H1 (cell line): ENCODE data around the gene PEX14. TPM values are rescaled to one million over a fixed set of nuclear protein-coding genes. Genes with fewer than 3 reads are reported as not detected.

Experiments used
- CTCF ChIA-PET: fragments of 300-600 bp; sonication (Branson Sonifier 250); formaldehyde crosslinking; loops from one replicate; lab custom pipeline; 2021; ENCODE audit not compliant: partially characterized antibody; lab: Charles Lee
- POLR2A ChIA-PET: fragments of 300-600 bp; sonication (Branson Sonifier 250); formaldehyde crosslinking; loops from one replicate; lab custom pipeline; 2021; ENCODE audit warnings: inconsistent platforms; ENCODE audit not compliant: partially characterized antibody; lab: Charles Lee
- DNase-seq, 2 experiments: peaks; one replicate each; pipeline versions ENCODE4 v3.0.0 to v3.0.0-alpha.2; 2010 to 2022; ENCODE audit warnings: low spot score in 2 of 2, low read depth in 1 of 2, mixed read lengths in 1 of 2
- FAIRE-seq: peaks from 2 replicates; lab custom pipeline; 2011; peaks lifted over from hg19 to GRCh38; lab: Jason Lieb, UNC
- H2AFZ ChIP-seq: 2 replicates; pipeline ENCODE4 v1.8.1; 2012; ENCODE audit warnings: low read length, inconsistent platforms
- H2AK5ac ChIP-seq: 2 replicates; pipeline ENCODE4 v1.6.1; 2013; ENCODE audit warnings: low read depth, low read length
- H2BK120ac ChIP-seq: replicated peaks from 2 replicates; pipeline ENCODE3; 2013; ENCODE audit warnings: low read depth, low read length, inconsistent platforms
- H2BK12ac ChIP-seq: 2 replicates; pipeline ENCODE4 v1.6.1; 2013; ENCODE audit warnings: low read depth, low read length
- H2BK15ac ChIP-seq: 2 replicates; pipeline ENCODE4 v1.6.1; 2013; ENCODE audit warnings: low read length
- H2BK20ac ChIP-seq: 2 replicates; pipeline ENCODE4 v1.6.1; 2013; ENCODE audit warnings: low read length
- H2BK5ac ChIP-seq: 2 replicates; pipeline ENCODE4 v1.6.1; 2013; ENCODE audit warnings: low read depth, low read length
- H3K14ac ChIP-seq: 2 replicates; pipeline ENCODE4 v1.6.1; 2013; ENCODE audit warnings: inconsistent platforms; ENCODE audit not compliant: insufficient read length
- H3K18ac ChIP-seq: 2 replicates; pipeline ENCODE4 v1.6.1; 2013; ENCODE audit warnings: low read length; ENCODE audit errors: extremely low read depth
- H3K23ac ChIP-seq: 2 replicates; pipeline ENCODE4 v1.6.1; 2013; ENCODE audit warnings: inconsistent platforms; ENCODE audit not compliant: insufficient read length
- H3K23me2 ChIP-seq: 2 replicates; pipeline ENCODE4 v1.6.1; 2013; ENCODE audit warnings: low read depth, low read length
- H3K27ac ChIP-seq: 2 replicates; pipeline ENCODE4 v1.6.1; 2011; ENCODE audit warnings: low read depth, low read length, inconsistent platforms
- H3K27me3 ChIP-seq, 4 experiments: replicated peaks in 1 of 4; 1 replicate in 1 of 4; 2 replicates in 3 of 4; pipeline versions ENCODE4 v1.6.1 to v1.8.1; 2011 to 2013; ENCODE audit warnings: low read length in 3 of 4, mild to moderate bottlenecking in 3 of 4, inconsistent platforms in 2 of 4, mixed read lengths in 2 of 4, moderate library complexity in 1 of 4; ENCODE audit not compliant: control insufficient read depth in 3 of 4, insufficient read depth in 3 of 4; ENCODE audit errors: extremely low read depth in 1 of 4
- H3K36me3 ChIP-seq, 4 experiments: 2 replicates each; pipeline versions ENCODE4 v1.6.1 to v1.8.1; 2011 to 2013; ENCODE audit warnings: mild to moderate bottlenecking in 4 of 4, low read length in 3 of 4, moderate library complexity in 2 of 4, control low read depth in 1 of 4, inconsistent platforms in 1 of 4; ENCODE audit not compliant: insufficient read depth in 4 of 4, control insufficient read depth in 2 of 4
- H3K4ac ChIP-seq: replicated peaks from 2 replicates; pipeline ENCODE3; 2013; ENCODE audit warnings: low read length, low read depth, mixed read lengths, inconsistent platforms; ENCODE audit not compliant: insufficient read length
- H3K4me1 ChIP-seq, 4 experiments: replicated peaks in 1 of 4; 1 replicate in 1 of 4; 2 replicates in 3 of 4; pipeline versions ENCODE4 v1.6.1 to v1.8.1; 2011 to 2013; ENCODE audit warnings: low read length in 3 of 4, inconsistent platforms in 2 of 4, mixed read lengths in 1 of 4; ENCODE audit not compliant: insufficient read depth in 4 of 4, control insufficient read depth in 3 of 4
- H3K4me2 ChIP-seq, 2 experiments: 2 replicates each; pipeline versions ENCODE4 v1.6.1 to v1.8.1; 2011 to 2013; ENCODE audit warnings: low read depth in 2 of 2, low read length in 2 of 2, control low read depth in 1 of 2, inconsistent platforms in 1 of 2, mild to moderate bottlenecking in 1 of 2; ENCODE audit not compliant: insufficient read depth in 1 of 2
- H3K4me3 ChIP-seq, 4 experiments: fragments of 200-600, 300-600 bp in 1 of 4; sonication (generic), shearing (Covaris generic), sonication (Bioruptor Twin) in 1 of 4; 2 replicates each; pipeline versions ENCODE4 v1.5.1 to v1.8.1; 2011 to 2016; ENCODE audit warnings: low read length in 4 of 4, low read depth in 3 of 4, control low read depth in 2 of 4, inconsistent platforms in 2 of 4, mild to moderate bottlenecking in 2 of 4, mixed read lengths in 1 of 4, moderate library complexity in 1 of 4; ENCODE audit not compliant: insufficient read depth in 2 of 4; ENCODE audit errors: extremely low read depth in 1 of 4
- H3K56ac ChIP-seq: replicated peaks from 2 replicates; pipeline ENCODE3; 2013; ENCODE audit warnings: low read depth, mild to moderate bottlenecking, mixed read lengths, low read length, inconsistent platforms; ENCODE audit not compliant: insufficient read length
- H3K79me1 ChIP-seq: 2 replicates; pipeline ENCODE4 v1.6.1; 2013; ENCODE audit warnings: low read depth, low read length, control low read depth
- H3K79me2 ChIP-seq, 2 experiments: 2 replicates each; pipeline versions ENCODE4 v1.6.1 to v1.8.1; 2012 to 2013; ENCODE audit warnings: low read length in 2 of 2, mild to moderate bottlenecking in 2 of 2, inconsistent platforms in 1 of 2; ENCODE audit not compliant: insufficient read depth in 2 of 2, control insufficient read depth in 1 of 2
- H3K9ac ChIP-seq, 4 experiments: replicated peaks in 1 of 4; 1 replicate in 1 of 4; 2 replicates in 3 of 4; pipeline versions ENCODE4 v1.6.1 to v1.8.1; 2011 to 2013; ENCODE audit warnings: low read depth in 3 of 4, low read length in 3 of 4, control low read depth in 2 of 4, mild to moderate bottlenecking in 2 of 4, moderate library complexity in 2 of 4, inconsistent platforms in 1 of 4; ENCODE audit errors: extremely low read depth in 1 of 4
- H3K9me3 ChIP-seq, 2 experiments: 2 replicates each; pipeline versions ENCODE4 v1.6.1 to v1.8.1; 2012 to 2013; ENCODE audit warnings: mild to moderate bottlenecking in 2 of 2, moderate library complexity in 2 of 2, control low read depth in 1 of 2, inconsistent platforms in 1 of 2, low read depth in 1 of 2, low read length in 1 of 2, mixed read lengths in 1 of 2; ENCODE audit not compliant: insufficient read depth in 2 of 2
- H4K20me1 ChIP-seq, 2 experiments: replicated peaks in 1 of 2; 2 replicates each; pipeline versions ENCODE3 to v1.8.1; 2011 to 2013; ENCODE audit warnings: inconsistent platforms in 2 of 2, low read length in 2 of 2, mild to moderate bottlenecking in 1 of 2; ENCODE audit not compliant: insufficient read depth in 2 of 2, control insufficient read depth in 1 of 2
- H4K5ac ChIP-seq: 2 replicates; pipeline ENCODE4 v1.6.1; 2013; ENCODE audit warnings: low read length, low read depth, mixed read lengths, inconsistent platforms; ENCODE audit not compliant: insufficient read length
- H4K8ac ChIP-seq: 2 replicates; pipeline ENCODE4 v1.8.0; 2013; ENCODE audit warnings: mild to moderate bottlenecking, moderate library complexity, low read length, inconsistent platforms; ENCODE audit not compliant: insufficient read depth; ENCODE audit errors: extremely low read depth
- H4K91ac ChIP-seq: replicated peaks from 2 replicates; pipeline ENCODE3; 2013; ENCODE audit warnings: low read length, mixed read lengths, inconsistent platforms; ENCODE audit not compliant: insufficient read length
- KDM4A ChIP-seq: IDR thresholded peaks from one replicate; pipeline ENCODE4 v1.7.1; 2012; ENCODE audit warnings: low read depth, mild to moderate bottlenecking, moderate library complexity, low read length, inconsistent platforms; ENCODE audit not compliant: severe bottlenecking
- SUZ12 ChIP-seq: fragments of 200-600 bp; sonication (generic); IDR thresholded peaks from 2 replicates; pipeline ENCODE4 v1.6.1; 2012; ENCODE audit warnings: mild to moderate bottlenecking, inconsistent platforms, low read length, moderate library complexity, mixed read lengths
- WGBS, 2 experiments: shearing (Covaris generic) in 1 of 2; methylation state at CpG; one replicate each; pipeline versions ENCODE4 v1.1.6 to v1.1.7; 2013 to 2015; ENCODE audit warnings: low lambda C conversion rate in 2 of 2, mixed read lengths in 2 of 2, inconsistent platforms in 1 of 2, low coverage in 1 of 2, missing lambda C conversion rate in 1 of 2; ENCODE audit not compliant: insufficient replicate concordance in 2 of 2, insufficient coverage in 1 of 2, insufficient read length in 1 of 2; ENCODE audit errors: extremely low coverage in 1 of 2, missing lambda C conversion rate in 1 of 2; 5-methylcytosine and 5-hydroxymethylcytosine counted together
- polyA plus RNA-seq, 7 experiments: library from polyadenylated mRNA; depleted of rRNA in 3 of 7; stranded (reverse) in 5 of 7; unstranded in 2 of 7; fragments of >200 nt in 5 of 7; fragments of 200-250 nt in 2 of 7; gene quantifications; 1 replicate in 5 of 7; 2 replicates in 1 of 7; 4 replicates in 1 of 7; pipeline versions ENCODE4 v1.2.1 to v1.2.3, GENCODE V29; 2011 to 2013; ENCODE audit warnings: missing spikeins in 2 of 7, mixed read lengths in 2 of 7
- total RNA-seq: library from RNA; stranded (reverse); fragmentation: NEBNext Ultra II Directional; extraction: Animal tissue kit (Norgen Biotek cat#: 25700); gene quantifications from 2 replicates; pipeline ENCODE4 v1.2.1, GENCODE V29; 2021

PEX14 gene
- total and polyA plus RNA-seq, 2 of the 8 experiments (the other 6 are each of a cell fraction or from before 2014, with no cell fraction given) = 13.0 to 19.8 TPM

GRCh38 chr1:10637834-10638558 is 163.2 kb downstream of the PEX14 start:
- no peak overlapping the region for H3K56ac ChIP-seq
- H3K4me2 ChIP-seq = peak overlapping the region; percentile 82 to 86
- peaks cover 0 to 5% of the 10 kb centered on the region in 2 experiments for H4K20me1 ChIP-seq
- no peak overlapping the region for H2BK20ac ChIP-seq
- H2AK5ac ChIP-seq = no peak overlapping the region
- H4K8ac ChIP-seq = peak overlapping the region; percentile 18; the same call in 1 of the 2 replicates
- no peaks in the 10 kb centered on the region for H3K79me2 ChIP-seq
- peaks cover 6% of the 10 kb centered on the region; the same call in 1 of the 2 replicates for H3K23me2 ChIP-seq
- WGBS, 2 experiments = 49% methylated on average over 28 of the region's 29 CpGs; no CpG with 5 or more reads in 1 of the 2 experiments
- H2BK5ac ChIP-seq = no peak overlapping the region
- no peaks in the 10 kb centered on the region for H3K79me1 ChIP-seq
- peaks cover 0 to 31% (median 13%) of the 10 kb centered on the region in 4 experiments; a peak in 6 of 7 replicates for H3K4me1 ChIP-seq
- no peak overlapping the region for H3K23ac ChIP-seq
- no peak overlapping the region for H2BK120ac ChIP-seq
- H3K4me3 ChIP-seq = peak overlapping the region in 3 of 4 experiments; percentile 19 to 59 (median 20); a peak in 4 of 8 replicates
- H3K36me3 ChIP-seq = no peaks in the 10 kb centered on the region
- peaks cover 7 to 33% (median 27%) of the 10 kb centered on the region in 4 experiments for H3K27me3 ChIP-seq
- no peak overlapping the region for H3K14ac ChIP-seq
- ChIA-PET POLR2A (no interaction called here), CTCF (interaction anchor here (0.5 to 2.1 kb wide), 7 partner anchors 12 to 231 kb away, joined by 3 to 9 read pairs (median 3); no protein-coding TSS in a partner anchor)
- no peak overlapping the region for H3K27ac ChIP-seq
- H2BK15ac ChIP-seq = no peak overlapping the region
- H3K9ac ChIP-seq = no peak overlapping the region
- FAIRE-seq (no peak), DNase-seq (no peak)
- no peak overlapping the region for H2AFZ ChIP-seq
- peak; percentile 40; the same call in 1 of the 2 replicates for TF ChIP-seq SUZ12
- TF ChIP-seq KDM4A = no peak
- no peak overlapping the region for H2BK12ac ChIP-seq
- H3K9me3 ChIP-seq = no peaks in the 10 kb centered on the region
- H4K91ac ChIP-seq = no peak overlapping the region
- no peak overlapping the region; the same call in 1 of the 2 replicates for H3K18ac ChIP-seq
- H4K5ac ChIP-seq = no peak overlapping the region
- H3K4ac ChIP-seq = no peak overlapping the region
